H1 (cell line): ENCODE data around the gene IDE. TPM values are rescaled to one million over a fixed set of nuclear protein-coding genes. Genes with fewer than 3 reads are reported as not detected.

ENCODE experiments used
- NRF1 ChIP-seq: IDR thresholded peaks from 2 replicates; pipeline ENCODE4 v1.6.1; 2011; ENCODE audit warnings: mild to moderate bottlenecking, low read depth, low read length, improper control_type of control experiment
- PHF8 ChIP-seq: fragments of 200-600 bp; sonication (generic); conservative IDR thresholded peaks from 2 replicates; pipeline ENCODE4 v1.7.1; 2012; ENCODE audit warnings: low read depth, mild to moderate bottlenecking, inconsistent platforms, low read length, moderate library complexity
- RNF2 ChIP-seq: fragments of 200-900, 300-1000 bp; sonication (generic); IDR thresholded peaks from 2 replicates; pipeline ENCODE4 v1.7.1; 2016; ENCODE audit warnings: borderline replicate concordance, low read depth, mild to moderate bottlenecking, antibody characterized with exemption, low read length; ENCODE audit not compliant: poor library complexity, severe bottlenecking; ENCODE audit errors: missing control alignments
- SIRT6 ChIP-seq: IDR thresholded peaks from one replicate; pipeline ENCODE4 v1.7.1; 2012; ENCODE audit warnings: low read length, inconsistent platforms
- TEAD4 ChIP-seq: IDR thresholded peaks from 2 replicates; pipeline ENCODE4 v1.6.1; 2012; ENCODE audit warnings: low read depth, low read length, inconsistent platforms, mixed read lengths
- polyA plus RNA-seq, 7 experiments: library from polyadenylated mRNA; depleted of rRNA in 3 of 7; stranded (reverse) in 5 of 7; unstranded in 2 of 7; fragments of >200 nt in 5 of 7; fragments of 200-250 nt in 2 of 7; gene quantifications; 1 replicate in 5 of 7; 2 replicates in 1 of 7; 4 replicates in 1 of 7; pipeline versions ENCODE4 v1.2.1 to v1.2.3, GENCODE V29; 2011 to 2013; ENCODE audit warnings: missing spikeins in 2 of 7, mixed read lengths in 2 of 7
- total RNA-seq: library from RNA; stranded (reverse); fragmentation: NEBNext Ultra II Directional; extraction: Animal tissue kit (Norgen Biotek cat#: 25700); gene quantifications from 2 replicates; pipeline ENCODE4 v1.2.1, GENCODE V29; 2021

Gene IDE
- total and polyA plus RNA-seq, 2 of the 8 experiments (the other 6 are each of a cell fraction or from before 2014, with no cell fraction given), result 12.7 to 52.7 TPM

- TF ChIP-seq RNF2 (no peak), NRF1 (no peak), SIRT6 (no peak), TEAD4 (no peak), PHF8 (no peak)
Measured at GRCh38 chr10:92506336-92506735, 67.6 kb downstream of the IDE start (continued).
